ENCODE data around the gene CD209.

DNA sequence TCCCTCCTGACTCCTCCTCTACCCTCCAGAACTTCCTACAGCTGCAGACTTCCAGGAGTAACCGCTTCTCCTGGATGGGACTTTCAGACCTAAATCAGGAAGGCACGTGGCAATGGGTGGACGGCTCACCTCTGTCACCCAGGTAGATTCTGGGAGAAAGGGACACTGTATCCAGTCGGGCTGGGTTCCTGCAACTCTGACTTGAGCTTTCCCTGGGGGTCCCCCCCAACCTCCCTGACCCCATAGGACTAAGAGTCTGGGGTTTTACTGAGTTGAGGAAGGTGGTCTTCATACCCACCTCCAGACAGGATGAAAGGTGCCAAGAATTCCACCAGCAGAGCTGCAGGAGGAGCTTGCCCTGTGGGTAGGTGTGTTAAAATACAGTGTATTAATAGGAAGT, 20.2 kb upstream of the CD209 start:
- TF ChIP-seq POLR2A (IDR thresholded peaks at IDR 0.05; ENCODE audit: low read depth, low read length), result no peak
- no peak for TF ChIP-seq GATA2 (IDR thresholded peaks at IDR 0.05; ENCODE audit: insufficient read depth, insufficient read length, low read depth, low read length)
- no peak for TF ChIP-seq CTCF (IDR thresholded peaks at IDR 0.05; ENCODE audit: extremely low read depth in 1 of 2, insufficient read depth in 1 of 2, low read depth in 1 of 2, low read length in 2 of 2)

Data from endothelial cell of umbilical vein (primary cell).